Measurements from ENCODE around the gene MRPL19.

DNA sequence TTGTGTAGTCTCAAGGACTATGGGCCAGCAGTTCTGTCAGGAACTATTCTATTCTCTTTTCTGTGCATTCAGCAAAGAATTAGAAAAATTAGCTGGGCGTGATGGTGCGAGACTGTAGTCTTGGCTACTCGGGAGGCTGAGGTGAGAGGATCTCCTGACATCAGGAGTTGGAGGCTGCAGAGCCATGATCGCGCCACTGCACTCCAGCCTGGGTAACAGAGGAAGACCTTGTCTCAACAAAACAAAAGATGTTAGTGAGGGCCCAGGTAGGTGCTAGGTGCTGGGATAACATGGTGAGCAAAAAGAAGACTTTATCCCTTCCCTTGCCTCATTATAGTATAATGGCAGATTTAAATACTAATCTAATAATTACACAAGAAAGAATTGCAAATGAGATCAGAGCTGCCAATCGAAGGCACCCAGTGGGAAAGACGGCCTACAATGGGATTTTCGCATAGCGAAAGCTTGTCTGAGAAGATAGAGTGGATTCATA, 447 bp upstream of the MRPL19 start:
- TF ChIP-seq, protein P1, sequence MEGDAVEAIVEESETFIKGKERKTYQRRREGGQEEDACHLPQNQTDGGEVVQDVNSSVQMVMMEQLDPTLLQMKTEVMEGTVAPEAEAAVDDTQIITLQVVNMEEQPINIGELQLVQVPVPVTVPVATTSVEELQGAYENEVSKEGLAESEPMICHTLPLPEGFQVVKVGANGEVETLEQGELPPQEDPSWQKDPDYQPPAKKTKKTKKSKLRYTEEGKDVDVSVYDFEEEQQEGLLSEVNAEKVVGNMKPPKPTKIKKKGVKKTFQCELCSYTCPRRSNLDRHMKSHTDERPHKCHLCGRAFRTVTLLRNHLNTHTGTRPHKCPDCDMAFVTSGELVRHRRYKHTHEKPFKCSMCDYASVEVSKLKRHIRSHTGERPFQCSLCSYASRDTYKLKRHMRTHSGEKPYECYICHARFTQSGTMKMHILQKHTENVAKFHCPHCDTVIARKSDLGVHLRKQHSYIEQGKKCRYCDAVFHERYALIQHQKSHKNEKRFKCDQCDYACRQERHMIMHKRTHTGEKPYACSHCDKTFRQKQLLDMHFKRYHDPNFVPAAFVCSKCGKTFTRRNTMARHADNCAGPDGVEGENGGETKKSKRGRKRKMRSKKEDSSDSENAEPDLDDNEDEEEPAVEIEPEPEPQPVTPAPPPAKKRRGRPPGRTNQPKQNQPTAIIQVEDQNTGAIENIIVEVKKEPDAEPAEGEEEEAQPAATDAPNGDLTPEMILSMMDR (IDR thresholded peaks at IDR 0.05): no peak
- no peak for TF ChIP-seq EP300 (IDR thresholded peaks at IDR 0.05)

Measured in ovary (tissue), 3 donors.